Activated T-helper 1 cell treated with anti-CD3 and anti-CD28 coated beads, Interleukin-12 subunit alpha, Interleukin-12 subunit beta, Interleukin-2, Interleukin-4 antibody, amounts not matched to agents 30 ng/mL and 10 ng/mL and 1 ng/mL, durations not matched to agents 14 hours and 24 hours and 36 hours (primary cell): Measurements from ENCODE around the gene TBX5. TPM values are rescaled to one million over a fixed set of nuclear protein-coding genes. Genes with fewer than 3 reads are reported as not detected.

Experiments used
- DNase-seq: peaks from one replicate; pipeline ENCODE4 v3.0.0; 2021; ENCODE audit warnings: low spot score
- H3K27ac Mint-ChIP-seq: one replicate; pipeline ENCODE4 v1.8.0; 2021; ENCODE audit warnings: mild to moderate bottlenecking, mixed read lengths
- H3K27me3 Mint-ChIP-seq: one replicate; pipeline ENCODE4 v1.8.0; 2022; ENCODE audit warnings: mild to moderate bottlenecking, moderate library complexity, mixed read lengths; ENCODE audit not compliant: insufficient read depth
- H3K36me3 Mint-ChIP-seq: one replicate; pipeline ENCODE4 v1.8.0; 2021; ENCODE audit warnings: low read depth, mixed read lengths
- H3K4me1 Mint-ChIP-seq: one replicate; pipeline ENCODE4 v1.8.0; 2021; ENCODE audit warnings: low read depth, mixed read lengths
- H3K4me3 Mint-ChIP-seq: one replicate; pipeline ENCODE4 v1.8.0; 2021; ENCODE audit warnings: mild to moderate bottlenecking, moderate library complexity, mixed read lengths
- H3K9me3 Mint-ChIP-seq: one replicate; pipeline ENCODE4 v1.8.0; 2021; ENCODE audit warnings: mixed read lengths
- intact Hi-C: fragments of 100-400 bp; cut with micrococcal nuclease; formaldehyde crosslinking; loops from one replicate; pipeline ENCODE4 v1.15.1; 2024
- total RNA-seq: library from RNA; stranded (reverse); gene quantifications from 2 replicates; pipeline ENCODE4 v1.2.3, GENCODE V29; 2022

The TBX5 gene
- total RNA-seq, 1 donor from 2014 or later, result not detected

- intact Hi-C loops, result loop anchor here (2.0 to 5.0 kb wide), 3 partner anchors 34 to 930 kb away; partner anchors contain the start of gene TBX3
- no peak overlapping the region for H3K4me3 Mint-ChIP-seq
- peaks cover 3% of the 10 kb centered on the region for H3K36me3 Mint-ChIP-seq
- peaks cover 9% of the 10 kb centered on the region for H3K4me1 Mint-ChIP-seq
- DNase-seq, result no peak
- peaks cover 92% of the 10 kb centered on the region for H3K27me3 Mint-ChIP-seq
- H3K9me3 Mint-ChIP-seq, result no peaks in the 10 kb centered on the region
- no peak overlapping the region for H3K27ac Mint-ChIP-seq
Measured at GRCh38 chr12:114406984-114407841, 1.3 kb upstream of the TBX5 start.

GRCh38 chr12:114406316-114406983, 506 bp upstream of the TBX5 start:
- peaks cover 9% of the 10 kb centered on the region for H3K4me1 Mint-ChIP-seq
- H3K27ac Mint-ChIP-seq, result peak overlapping the region; percentile 38
- H3K9me3 Mint-ChIP-seq, result no peaks in the 10 kb centered on the region
- H3K27me3 Mint-ChIP-seq, result peaks cover 92% of the 10 kb centered on the region
- DNase-seq, result no peak
- H3K4me3 Mint-ChIP-seq, result no peak overlapping the region
- intact Hi-C loops, result loop anchor here (2.0 to 5.0 kb wide), 3 partner anchors 34 to 929 kb away; partner anchors contain the start of gene TBX3
- H3K36me3 Mint-ChIP-seq, result peaks cover 3% of the 10 kb centered on the region

GRCh38 chr12:114404926-114405518, 922 bp downstream of the TBX5 start:
- Mint-ChIP-seq H3K4me1 (peaks cover 9% of the 10 kb centered on the region), H3K36me3 (no peaks in the 10 kb centered on the region), H3K9me3 (no peaks in the 10 kb centered on the region), H3K27ac (no peak overlapping the region), H3K27me3 (peaks cover 85% of the 10 kb centered on the region), H3K4me3 (no peak overlapping the region)
- intact Hi-C loops, result loop anchor here (5.0 kb wide), 4 partner anchors 262 to 938 kb away; partner anchors contain the start of gene TBX3
- no peak for DNase-seq

GRCh38 chr12:114404083-114404925, 1.6 kb downstream of the TBX5 start:
- intact Hi-C loops, result loop anchor here (5.0 kb wide), 2 partner anchors 263 to 937 kb away; no protein-coding TSS in a partner anchor

GRCh38 chr12:114403690-114404066, 2.3 kb downstream of the TBX5 start:
- no peak for DNase-seq
- H3K27ac Mint-ChIP-seq, result no peak overlapping the region
- H3K27me3 Mint-ChIP-seq, result peaks cover 83% of the 10 kb centered on the region
- peaks cover 8% of the 10 kb centered on the region for H3K4me1 Mint-ChIP-seq
- no peaks in the 10 kb centered on the region for H3K36me3 Mint-ChIP-seq
- intact Hi-C loops, result loop anchor here (5.0 kb wide), 2 partner anchors 264 to 936 kb away; no protein-coding TSS in a partner anchor
- no peak overlapping the region for H3K4me3 Mint-ChIP-seq
- no peaks in the 10 kb centered on the region for H3K9me3 Mint-ChIP-seq

More at GRCh38 chr12:114404083-114404925, 1.6 kb downstream of the TBX5 start:
- H3K27me3 Mint-ChIP-seq, result peaks cover 80% of the 10 kb centered on the region
- no peak overlapping the region for H3K4me3 Mint-ChIP-seq
- no peak for DNase-seq
- no peaks in the 10 kb centered on the region for H3K9me3 Mint-ChIP-seq
- no peak overlapping the region for H3K27ac Mint-ChIP-seq
- peaks cover 9% of the 10 kb centered on the region for H3K4me1 Mint-ChIP-seq
- no peaks in the 10 kb centered on the region for H3K36me3 Mint-ChIP-seq

GRCh38 chr12:114403011-114403689, 2.8 kb downstream of the TBX5 start:
- peaks cover 3% of the 10 kb centered on the region for H3K4me1 Mint-ChIP-seq
- H3K4me3 Mint-ChIP-seq, result no peak overlapping the region
- peak overlapping the region; percentile 63 for H3K27ac Mint-ChIP-seq
- no peak for DNase-seq
- peaks cover 83% of the 10 kb centered on the region for H3K27me3 Mint-ChIP-seq
- H3K36me3 Mint-ChIP-seq, result peaks cover 1% of the 10 kb centered on the region
- intact Hi-C loops, result loop anchor here (5.0 kb wide), 2 partner anchors 264 to 936 kb away; no protein-coding TSS in a partner anchor
- H3K9me3 Mint-ChIP-seq, result no peaks in the 10 kb centered on the region

- no peak overlapping the region for H3K4me3 Mint-ChIP-seq
- no peak overlapping the region for H3K27ac Mint-ChIP-seq
- H3K36me3 Mint-ChIP-seq, result peaks cover 2% of the 10 kb centered on the region
- H3K9me3 Mint-ChIP-seq, result no peaks in the 10 kb centered on the region
- H3K4me1 Mint-ChIP-seq, result no peaks in the 10 kb centered on the region
- no peak for DNase-seq
- peaks cover 83% of the 10 kb centered on the region for H3K27me3 Mint-ChIP-seq
- intact Hi-C loops, result loop anchor here (5.0 kb wide), 2 partner anchors 265 to 935 kb away; no protein-coding TSS in a partner anchor
Measured at GRCh38 chr12:114402084-114402717, 3.7 kb downstream of the TBX5 start.

- H3K27me3 Mint-ChIP-seq, result peaks cover 83% of the 10 kb centered on the region
- H3K4me3 Mint-ChIP-seq, result no peak overlapping the region
- H3K4me1 Mint-ChIP-seq, result no peaks in the 10 kb centered on the region
- H3K36me3 Mint-ChIP-seq, result peaks cover 2% of the 10 kb centered on the region
- H3K27ac Mint-ChIP-seq, result no peak overlapping the region
- no peak for DNase-seq
- intact Hi-C loops, result loop anchor here (5.0 kb wide), 2 partner anchors 266 to 934 kb away; no protein-coding TSS in a partner anchor
- no peaks in the 10 kb centered on the region for H3K9me3 Mint-ChIP-seq
Measured at GRCh38 chr12:114401328-114402083, 4.4 kb downstream of the TBX5 start.

- intact Hi-C loops, result loop anchor here (5.0 kb wide), 2 partner anchors 266 to 934 kb away; no protein-coding TSS in a partner anchor
- Mint-ChIP-seq H3K27me3 (peaks cover 77% of the 10 kb centered on the region), H3K4me1 (no peaks in the 10 kb centered on the region), H3K9me3 (no peaks in the 10 kb centered on the region), H3K27ac (no peak overlapping the region), H3K4me3 (no peak overlapping the region), H3K36me3 (peaks cover 2% of the 10 kb centered on the region)
- DNase-seq, result no peak
Measured at GRCh38 chr12:114400925-114401324, 5.0 kb downstream of the TBX5 start.

- DNase-seq, result no peak
- peaks cover 2% of the 10 kb centered on the region for H3K36me3 Mint-ChIP-seq
- no peaks in the 10 kb centered on the region for H3K9me3 Mint-ChIP-seq
- H3K27ac Mint-ChIP-seq, result no peak overlapping the region
- intact Hi-C loops, result loop anchor here (5.0 kb wide), 2 partner anchors 267 to 933 kb away; no protein-coding TSS in a partner anchor
- peaks cover 77% of the 10 kb centered on the region for H3K27me3 Mint-ChIP-seq
- no peaks in the 10 kb centered on the region for H3K4me1 Mint-ChIP-seq
- no peak overlapping the region for H3K4me3 Mint-ChIP-seq
Measured at GRCh38 chr12:114400361-114400811, 5.6 kb downstream of the TBX5 start.
